ENCODE results near the gene CTSZ. TPM values are rescaled to one million over a fixed set of nuclear protein-coding genes. Genes with fewer than 3 reads are reported as not detected.

The CTSZ gene
- total RNA-seq, 1 experiment from 2014 or later = 37.6 TPM

DNA sequence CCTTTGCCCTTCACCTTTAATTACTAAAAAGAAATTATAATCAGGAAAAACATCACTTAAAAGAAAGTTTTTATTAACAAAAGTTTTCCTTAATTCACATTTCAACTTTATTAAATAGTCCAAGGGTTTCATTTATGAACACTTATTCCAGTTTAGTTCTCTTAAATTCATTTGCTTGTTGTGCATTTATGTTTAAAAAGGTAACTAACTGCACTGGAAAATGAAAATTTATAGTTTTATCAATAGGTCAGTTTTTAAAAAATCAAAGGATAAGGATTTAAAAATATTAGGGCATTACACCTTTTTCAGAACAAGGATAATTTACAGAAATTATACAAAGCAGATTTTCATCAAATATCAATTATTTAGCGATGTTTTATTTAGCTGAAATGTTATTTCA lies 26.0 kb upstream of the CTSZ start:
- H3K9me3 Mint-ChIP-seq = no peaks in the 10 kb centered on the region
- H3K79me2 ChIP-seq (ENCODE audit: insufficient read depth, low read length) = peaks cover 4% of the 10 kb centered on the region; the same call in 1 of the 2 replicates

More for the DNA sequence above, 26.0 kb upstream of the CTSZ start:
- H3K9me3 ChIP-seq (ENCODE audit: control insufficient read depth, low read depth, low read length) = no peaks in the 10 kb centered on the region
- peak overlapping the region; percentile 58 for H3K4me2 ChIP-seq (ENCODE audit: insufficient read depth, insufficient read length, low read length)
- no peaks in the 10 kb centered on the region for H3K79me1 ChIP-seq (ENCODE audit: insufficient read depth, low read depth, low read length, poor library complexity, severe bottlenecking)
- no peak overlapping the region for H3K23ac ChIP-seq (ENCODE audit: insufficient read length, low read depth, low read length)
- peaks cover 3% of the 10 kb centered on the region for H3K4me1 ChIP-seq (ENCODE audit: insufficient read depth, low read length)
- Mint-ChIP-seq H3K27ac (no peak overlapping the region), H3K4me1 (peaks cover 16 to 20% of the 10 kb centered on the region in 2 experiments), H3K36me3 (ENCODE audit: insufficient read depth in 1 of 3, low read depth in 3 of 3) (peaks cover 34 to 73% (median 72%) of the 10 kb centered on the region in 3 experiments), H3K4me3 (peak overlapping the region; percentile 84 to 93), H3K27me3 (ENCODE audit: low read depth) (peaks cover 21% of the 10 kb centered on the region)
- H3K9ac ChIP-seq (ENCODE audit: extremely low read depth, insufficient read length, low read length) = no peak overlapping the region
- no peak overlapping the region for H2BK12ac ChIP-seq (ENCODE audit: insufficient read length, low read depth, low read length)
- no peak overlapping the region for H2AK5ac ChIP-seq (ENCODE audit: insufficient read length, low read length)
- H4K8ac ChIP-seq (replicated peaks; ENCODE audit: insufficient read length, low read depth, low read length) = no peak overlapping the region
- H4K20me1 ChIP-seq (ENCODE audit: control insufficient read depth, insufficient read depth, insufficient read length) = no peaks in the 10 kb centered on the region
- peaks cover 8% of the 10 kb centered on the region for H3K23me2 ChIP-seq (ENCODE audit: insufficient read length, low read depth, low read length, poor library complexity, severe bottlenecking)
- no peak overlapping the region for H3K14ac ChIP-seq (ENCODE audit: insufficient read depth, low read length)
- no peak overlapping the region for H2AFZ ChIP-seq (ENCODE audit: low read length)
- no peak overlapping the region for H2BK20ac ChIP-seq (ENCODE audit: low read depth, low read length, poor library complexity, severe bottlenecking)
- no peak for DNase-seq
- no peak overlapping the region for H2BK120ac ChIP-seq (ENCODE audit: low read depth, low read length, poor library complexity, severe bottlenecking)
- no peak overlapping the region for H3K56ac ChIP-seq (ENCODE audit: insufficient read length, low read depth, low read length)
- H3K18ac ChIP-seq (ENCODE audit: insufficient read length, low read depth, low read length) = no peak overlapping the region
- no peaks in the 10 kb centered on the region for H3K27me3 ChIP-seq (ENCODE audit: insufficient read depth, low read length)
- H2BK15ac ChIP-seq (ENCODE audit: low read depth, low read length) = no peak overlapping the region
- no peak overlapping the region for H3K4ac ChIP-seq (ENCODE audit: low read depth, low read length)
- no peak overlapping the region for H4K5ac ChIP-seq (ENCODE audit: insufficient read length, low read depth, low read length)
- H4K91ac ChIP-seq (ENCODE audit: insufficient read length, low read depth, low read length) = no peak overlapping the region
- no CpG with 5 or more reads among the region's 1 CpG for WGBS (ENCODE audit: extremely low coverage, insufficient read length, low lambda C conversion rate)
- no peak overlapping the region for H3T11ph ChIP-seq (ENCODE audit: low read length)
- no peak overlapping the region for H3K27ac ChIP-seq (ENCODE audit: insufficient read length, low read depth, low read length)
- no peak for TF ChIP-seq CTCF (conservative IDR thresholded peaks at IDR 0.05)
- no peak overlapping the region for H2BK5ac ChIP-seq (ENCODE audit: insufficient read length, low read length)

Measured in H9 (cell line).